ENCODE measurements around the gene PSMD9.

DNA sequence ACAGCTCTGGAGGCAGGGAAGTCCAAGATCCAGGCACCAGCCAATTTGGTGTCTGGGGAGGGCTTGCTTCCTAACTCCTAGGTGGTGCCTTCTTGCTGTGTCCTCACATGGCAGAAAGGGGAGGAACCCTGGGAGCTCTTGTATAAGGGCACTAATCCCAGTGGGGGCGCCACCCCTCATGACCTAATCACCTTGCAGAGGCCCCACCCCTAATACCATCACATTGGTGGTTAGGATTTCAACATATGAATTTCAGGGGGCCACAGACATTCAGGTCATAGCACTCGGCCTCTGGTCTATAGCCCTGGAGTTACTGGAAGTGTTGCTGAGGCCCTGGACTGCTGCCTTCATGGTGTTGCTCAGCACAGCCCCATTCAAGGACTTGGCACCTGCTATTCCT is 14.6 kb downstream of the PSMD9 start:
- TF ChIP-seq, protein P1, sequence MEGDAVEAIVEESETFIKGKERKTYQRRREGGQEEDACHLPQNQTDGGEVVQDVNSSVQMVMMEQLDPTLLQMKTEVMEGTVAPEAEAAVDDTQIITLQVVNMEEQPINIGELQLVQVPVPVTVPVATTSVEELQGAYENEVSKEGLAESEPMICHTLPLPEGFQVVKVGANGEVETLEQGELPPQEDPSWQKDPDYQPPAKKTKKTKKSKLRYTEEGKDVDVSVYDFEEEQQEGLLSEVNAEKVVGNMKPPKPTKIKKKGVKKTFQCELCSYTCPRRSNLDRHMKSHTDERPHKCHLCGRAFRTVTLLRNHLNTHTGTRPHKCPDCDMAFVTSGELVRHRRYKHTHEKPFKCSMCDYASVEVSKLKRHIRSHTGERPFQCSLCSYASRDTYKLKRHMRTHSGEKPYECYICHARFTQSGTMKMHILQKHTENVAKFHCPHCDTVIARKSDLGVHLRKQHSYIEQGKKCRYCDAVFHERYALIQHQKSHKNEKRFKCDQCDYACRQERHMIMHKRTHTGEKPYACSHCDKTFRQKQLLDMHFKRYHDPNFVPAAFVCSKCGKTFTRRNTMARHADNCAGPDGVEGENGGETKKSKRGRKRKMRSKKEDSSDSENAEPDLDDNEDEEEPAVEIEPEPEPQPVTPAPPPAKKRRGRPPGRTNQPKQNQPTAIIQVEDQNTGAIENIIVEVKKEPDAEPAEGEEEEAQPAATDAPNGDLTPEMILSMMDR (IDR thresholded peaks at IDR 0.05; ENCODE audit: low read length), result no peak
- TF ChIP-seq EZH2 (optimal IDR thresholded peaks at IDR 0.05; ENCODE audit: low read depth, low read length), result no peak
